Islet of Langerhans (tissue), 1 donor: Measurements from ENCODE around the gene ST6GALNAC2.
"Not testable (repeated sequence)": the region's sequence is repeated elsewhere in the genome, so short reads cannot be mapped to it uniquely, and the experiment has no call there.

Experiments
- FAIRE-seq: peaks from one replicate; lab custom pipeline; 2011; peaks lifted over from hg19 to GRCh38; lab: Jason Lieb, UNC

ST6GALNAC2 gene

DNA sequence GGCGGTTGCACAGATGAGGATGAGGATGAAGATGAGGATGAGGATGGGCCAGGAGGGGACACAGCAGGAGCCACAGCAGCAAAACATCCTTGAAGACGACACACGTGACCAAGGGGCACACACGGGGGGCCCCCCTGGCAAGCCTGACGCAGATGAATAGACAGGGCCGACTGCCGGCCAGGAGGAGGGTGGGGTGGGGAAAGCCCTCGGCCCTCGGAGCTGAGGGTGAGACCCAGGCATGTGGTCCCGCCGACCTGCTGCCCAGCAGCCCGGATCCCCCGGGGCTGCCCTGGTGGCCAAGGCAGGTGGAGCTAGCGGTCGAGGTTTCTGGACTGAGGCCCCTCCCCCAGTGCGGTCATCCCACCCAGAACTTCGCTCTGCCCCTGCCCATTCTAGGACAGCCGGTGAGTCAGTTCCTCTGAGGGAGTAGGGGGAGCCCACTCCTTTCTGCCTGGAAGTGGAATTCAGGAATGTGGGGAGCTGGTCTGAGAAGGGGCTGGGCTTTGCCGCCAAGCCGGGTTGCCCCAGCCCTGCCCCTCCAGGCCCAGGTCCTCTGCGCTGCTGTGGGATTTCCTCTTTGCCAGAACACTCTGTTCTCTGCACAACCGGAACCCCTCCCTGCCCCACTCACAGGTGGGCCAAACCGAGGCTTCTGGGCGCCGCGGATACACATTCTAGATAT, 58.1 kb downstream of the ST6GALNAC2 start:
- no peak for FAIRE-seq

DNA sequence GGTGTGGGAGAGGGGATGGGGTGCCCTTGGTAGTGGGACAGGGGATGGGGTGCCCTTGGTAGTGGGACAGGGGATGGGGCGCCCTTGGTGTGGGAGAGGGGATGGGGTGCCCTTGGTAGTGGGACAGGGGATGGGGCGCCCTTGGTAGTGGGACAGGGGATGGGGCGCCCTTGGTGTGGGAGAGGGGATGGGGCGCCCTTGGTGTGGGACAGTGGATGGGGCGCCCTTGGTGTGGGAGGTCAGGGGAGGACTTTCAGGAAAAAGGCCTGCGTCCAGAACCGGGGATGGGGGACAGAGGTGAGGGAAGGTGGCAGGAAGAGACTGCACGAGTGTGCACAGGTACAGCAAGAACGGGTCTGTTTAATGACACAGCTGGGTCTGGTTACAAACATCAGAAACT, 58.6 kb downstream of the ST6GALNAC2 start:
- not testable (repeated sequence) for FAIRE-seq

DNA sequence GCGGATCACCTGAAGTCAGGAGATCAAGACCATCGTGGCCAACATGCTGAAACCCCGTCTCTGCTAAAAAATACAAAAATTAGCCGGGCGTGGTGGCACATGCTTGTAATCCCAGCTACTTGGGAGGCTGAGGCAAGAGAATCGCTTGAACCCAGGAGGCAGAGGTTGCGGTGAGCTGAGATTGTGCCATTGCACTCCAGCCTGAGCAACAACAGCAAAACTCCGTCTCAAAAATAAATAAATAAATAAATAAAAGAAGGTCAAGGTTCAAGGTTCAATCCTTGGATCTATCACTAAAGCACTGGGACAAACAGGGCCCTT, 60.2 kb downstream of the ST6GALNAC2 start:
- FAIRE-seq: not testable (repeated sequence)

DNA sequence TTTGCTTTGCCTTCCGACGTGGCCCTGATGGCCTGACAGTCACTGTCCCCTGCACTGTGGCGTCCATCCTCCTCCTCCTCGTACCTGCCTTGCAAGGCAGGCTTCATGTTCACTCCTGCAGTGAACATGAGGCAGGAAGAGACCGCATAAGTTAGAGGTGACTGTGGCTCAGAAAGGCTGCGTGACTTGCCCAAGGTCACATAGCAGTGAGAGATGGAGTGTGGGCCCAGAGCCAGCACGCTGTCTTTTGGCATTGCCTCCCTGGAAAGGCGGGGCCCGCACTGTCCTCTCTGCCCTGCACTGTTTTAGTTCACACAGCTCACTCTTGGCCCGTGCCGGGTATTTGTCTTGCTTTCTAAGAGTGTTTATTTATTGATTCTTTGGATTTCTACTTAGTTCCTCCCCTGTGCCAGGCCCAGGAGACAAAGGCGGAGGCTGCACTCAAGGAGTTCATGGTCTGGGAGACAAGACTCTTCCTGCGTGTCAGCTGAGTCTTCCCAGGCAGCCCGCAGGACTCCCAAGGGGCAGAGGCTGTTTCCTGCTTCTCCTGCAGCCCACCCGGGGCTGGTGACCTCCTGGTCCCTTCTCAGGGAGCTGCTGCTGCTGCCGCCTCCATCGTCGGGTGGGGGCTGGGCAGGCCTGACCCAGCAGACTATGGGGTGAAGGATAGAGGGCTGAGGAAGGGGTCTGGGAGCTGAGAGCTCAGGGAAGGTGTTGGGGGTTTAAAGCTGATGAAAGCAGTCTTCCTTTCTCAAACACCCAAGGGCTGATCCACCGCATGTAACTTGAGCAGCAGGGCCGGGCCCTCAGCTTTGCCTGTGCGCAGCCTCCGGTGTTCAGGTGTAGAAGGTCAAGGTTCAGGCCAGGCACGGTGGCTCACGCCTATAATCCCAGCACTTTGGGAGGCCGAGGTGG, 60.8 kb downstream of the ST6GALNAC2 start:
- FAIRE-seq: no peak

DNA sequence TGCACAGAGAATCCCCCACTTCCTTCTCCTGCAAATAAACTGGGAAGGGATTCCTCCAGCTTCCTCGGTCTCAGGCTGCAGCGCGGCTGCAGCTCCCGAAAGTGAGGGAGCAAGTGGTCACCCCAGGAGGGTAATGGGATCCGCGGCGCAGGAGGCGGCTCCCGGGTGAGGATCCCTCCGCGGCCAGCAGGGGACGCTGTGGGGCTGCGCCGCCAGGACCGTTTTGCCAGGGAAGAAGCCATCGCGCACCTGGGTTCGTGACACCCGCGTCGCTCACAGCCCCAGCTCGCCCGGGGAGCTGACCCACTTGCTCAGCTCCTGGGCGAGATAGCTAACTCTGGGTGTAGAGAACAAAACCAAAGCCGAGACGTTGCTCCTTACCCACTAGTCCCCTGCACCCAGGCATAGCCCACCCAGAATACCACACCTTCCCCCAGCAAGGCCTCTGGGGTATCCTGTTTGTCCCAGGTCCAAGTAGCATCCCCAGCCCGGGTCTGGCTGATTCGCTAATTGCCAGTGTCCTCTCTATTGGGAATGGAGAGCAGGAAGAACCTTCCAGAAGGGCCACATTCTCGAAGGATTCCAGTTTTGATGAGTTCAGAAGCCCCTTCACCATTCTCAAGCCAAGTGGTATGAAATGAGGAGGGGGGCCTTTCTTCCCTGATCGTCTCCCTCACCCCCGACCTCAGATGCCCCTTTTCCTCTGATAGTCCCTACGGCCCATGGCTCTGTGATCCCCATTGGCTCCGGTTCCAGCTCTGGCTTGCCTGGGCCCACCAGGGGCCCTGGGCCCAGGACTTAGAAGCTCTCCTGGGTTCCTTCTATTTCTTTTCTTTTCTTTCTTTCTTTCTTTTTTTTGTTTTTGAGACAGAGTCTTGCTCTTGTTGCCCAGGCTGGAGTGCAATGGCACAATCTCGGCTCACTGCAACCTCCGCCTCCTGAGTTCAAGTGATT, 62.3 kb downstream of the ST6GALNAC2 start:
- no peak for FAIRE-seq

DNA sequence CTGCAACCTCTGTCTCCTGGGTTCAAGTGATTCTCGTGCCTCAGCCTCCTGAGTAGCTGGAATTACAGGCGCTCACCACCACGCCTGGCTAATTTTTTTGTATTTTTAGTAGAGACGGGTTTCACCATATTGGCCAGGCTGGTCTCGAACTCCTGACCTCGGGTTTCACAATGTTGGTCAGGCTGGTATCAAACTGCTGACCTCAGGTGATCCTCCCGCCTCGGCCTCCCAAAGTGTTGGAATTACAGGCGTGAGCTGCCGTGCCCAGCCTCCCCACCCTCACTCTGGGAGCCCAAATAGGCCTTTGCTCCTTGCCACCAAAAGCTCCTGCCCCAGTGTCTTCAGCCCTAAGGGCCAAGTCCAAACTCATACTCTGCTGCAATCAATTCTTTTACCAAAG, 64.0 kb downstream of the ST6GALNAC2 start:
- not testable (repeated sequence) for FAIRE-seq

DNA sequence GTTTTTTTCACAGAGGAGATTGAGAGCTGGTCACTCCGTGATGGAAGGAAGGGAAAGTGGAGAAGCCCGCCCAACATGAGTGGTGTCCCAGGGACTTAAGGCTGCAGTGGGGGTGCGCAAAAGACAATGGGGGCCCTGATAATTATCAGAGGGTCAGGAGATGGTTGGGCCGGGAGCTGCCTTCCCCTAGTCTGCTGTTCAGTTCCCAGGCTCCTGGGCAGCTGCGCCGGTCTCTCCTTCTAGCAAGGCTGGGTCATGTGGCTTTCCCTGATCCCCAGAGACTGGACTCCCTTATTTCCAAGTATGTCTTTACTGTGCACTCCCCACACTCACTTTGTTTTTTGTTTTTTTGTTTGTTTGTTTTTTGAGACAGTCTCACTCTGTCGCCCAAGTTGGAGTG, 64.4 kb downstream of the ST6GALNAC2 start:
- no peak for FAIRE-seq

DNA sequence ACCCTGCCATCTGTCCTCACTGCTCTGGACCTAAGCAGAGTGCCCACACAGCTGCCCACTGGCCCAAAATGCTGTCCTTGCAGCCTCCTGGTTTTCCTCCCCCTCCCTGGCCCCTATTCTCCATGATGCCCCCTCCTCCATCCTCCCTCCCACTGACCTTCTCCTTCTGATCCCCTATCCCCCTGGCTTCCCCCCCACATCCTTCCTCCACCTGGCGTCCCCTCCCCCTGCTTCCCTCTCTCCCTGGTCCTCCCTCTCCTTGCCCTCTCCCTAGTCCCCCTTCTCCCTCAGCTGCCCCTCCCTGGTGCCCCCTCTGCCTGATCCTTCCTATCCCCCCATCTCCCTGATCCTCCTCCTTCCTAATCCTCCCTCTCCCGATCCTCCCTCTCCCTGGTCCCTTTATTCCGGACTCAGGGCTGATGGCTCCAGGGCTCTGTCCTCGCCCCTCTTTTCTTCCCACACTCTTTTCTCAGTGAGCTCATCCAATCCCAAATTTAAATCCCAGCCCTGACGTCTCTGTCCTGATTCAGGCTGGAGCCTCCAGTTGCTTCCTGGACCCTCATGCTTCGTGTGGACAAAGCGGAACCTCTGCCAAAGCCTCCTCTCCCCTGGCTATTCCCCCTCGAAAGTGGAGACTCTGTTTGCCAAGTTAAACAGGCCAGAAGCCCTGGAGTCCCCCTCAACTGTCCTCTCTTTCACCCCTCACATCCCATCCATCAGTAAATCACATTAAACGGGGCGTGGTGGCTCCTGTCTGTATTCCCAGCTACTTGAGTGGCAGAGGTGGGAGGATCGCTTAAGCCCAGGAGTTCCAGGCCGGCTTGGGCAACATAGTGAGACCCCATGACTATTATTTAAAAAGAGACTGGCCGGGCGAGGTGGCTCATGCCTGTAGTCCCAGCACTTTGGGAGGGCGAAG, 66.4 kb downstream of the ST6GALNAC2 start:
- FAIRE-seq: no peak

DNA sequence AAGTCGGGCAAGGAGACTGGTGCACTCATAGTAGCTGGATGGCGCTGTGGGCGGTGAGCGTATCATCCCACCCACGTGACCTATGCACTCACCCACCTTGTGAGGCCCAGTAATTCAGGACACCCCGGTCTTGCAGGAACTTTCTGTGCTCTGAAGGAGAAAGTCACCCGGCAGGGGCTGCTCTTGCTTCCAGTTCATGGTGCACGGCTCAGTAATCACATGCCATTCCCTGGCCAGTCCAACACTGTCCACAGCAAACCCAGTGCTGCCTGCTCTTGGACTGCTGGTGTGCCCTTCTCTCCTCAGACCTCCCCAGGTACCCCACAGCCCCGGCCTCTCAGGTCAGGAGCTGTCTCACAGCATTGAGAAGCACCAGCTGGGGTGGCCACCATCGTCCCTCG, 68.0 kb downstream of the ST6GALNAC2 start:
- FAIRE-seq: no peak
